GM13977 (cell line): ENCODE results near the gene COBLL1.
A peak's percentile ranks its signal among the peaks of the same experiment; 100 is the strongest.

Experiments
- DNase-seq: peaks from one replicate; pipeline ENCODE4 v3.0.0; 2012; ENCODE audit warnings: low spot score
- CTCF ChIP-seq: IDR thresholded peaks from 2 replicates; pipeline ENCODE4 v1.5.1; 2012; ENCODE audit warnings: mild to moderate bottlenecking, control low read depth; ENCODE audit not compliant: insufficient read depth; ENCODE audit errors: extremely low read depth, missing control alignments
- in situ Hi-C: fragments of 300-500 bp; cut with MboI; formaldehyde crosslinking; loops from one replicate; pipeline ENCODE4 v1.12.0; 2022; ENCODE audit warnings: low sequenced_read_pairs, low pct_unique_long_range_greater_than_20kb, mixed read lengths, inconsistent platforms; ENCODE audit not compliant: unreplicated experiment

The COBLL1 gene

GRCh38 chr2:164746713-164747112 lies 94.9 kb downstream of the COBLL1 start:
- in situ Hi-C loops = loop anchor here (25.0 kb wide), 1 partner anchor 166 kb away; no protein-coding TSS in a partner anchor
- no peak for DNase-seq
- no peak for TF ChIP-seq CTCF

- in situ Hi-C loops = loop anchor here (25.0 kb wide), 1 partner anchor 167 kb away; no protein-coding TSS in a partner anchor
- no peak for DNase-seq
- TF ChIP-seq CTCF = no peak
These were observed 96.4 kb downstream of the COBLL1 start for GRCh38 chr2:164745012-164745797.

- no peak for TF ChIP-seq CTCF
- in situ Hi-C loops = loop anchor here (25.0 kb wide), 1 partner anchor 169 kb away; no protein-coding TSS in a partner anchor
- no peak for DNase-seq
These were observed 98.8 kb downstream of the COBLL1 start for GRCh38 chr2:164742738-164743317.

GRCh38 chr2:164739966-164740365 lies 101.7 kb downstream of the COBLL1 start:
- in situ Hi-C loops = loop anchor here (25.0 kb wide), 1 partner anchor 172 kb away; no protein-coding TSS in a partner anchor
- TF ChIP-seq CTCF = no peak
- DNase-seq = no peak

GRCh38 chr2:164737612-164738081 lies 104.0 kb downstream of the COBLL1 start:
- peak; percentile 10 for DNase-seq
- in situ Hi-C loops = loop anchor here (25.0 kb wide), 1 partner anchor 175 kb away; no protein-coding TSS in a partner anchor
- TF ChIP-seq CTCF = peak; percentile 56

- TF ChIP-seq CTCF = no peak
- in situ Hi-C loops = loop anchor here (25.0 kb wide), 1 partner anchor 177 kb away; no protein-coding TSS in a partner anchor
- DNase-seq = no peak
These were observed 106.2 kb downstream of the COBLL1 start for GRCh38 chr2:164735309-164735919.
